Measurements from ENCODE around the gene ADAMTS17. TPM values are rescaled to one million over a fixed set of nuclear protein-coding genes. Genes with fewer than 3 reads are reported as not detected.

Gene ADAMTS17
- total and polyA plus RNA-seq, 3 experiments from 2014 or later, result 1.2 to 2.3 (median 1.9) TPM

GRCh38 chr15:99956820-99957641, 384.7 kb downstream of the ADAMTS17 start:
- Histone ChIP-seq H3K9me3 (ENCODE audit: low read length) (no peaks in the 10 kb centered on the region), H3K27me3 (ENCODE audit: insufficient read depth, low read length, poor library complexity, severe bottlenecking) (no peaks in the 10 kb centered on the region), H3K4me3 (ENCODE audit: low read length) (no peak overlapping the region), H3K36me3 (ENCODE audit: insufficient read depth, low read length) (no peaks in the 10 kb centered on the region), H3K4me1 (ENCODE audit: insufficient read depth, low read length) (peaks cover 8% of the 10 kb centered on the region), H3K27ac (ENCODE audit: low read depth, low read length) (no peak overlapping the region)
- Mint-ChIP-seq H3K27me3 (peaks cover 24 to 57% of the 10 kb centered on the region in 2 donors), H3K27ac (no peak overlapping the region), H3K4me3 (no peak overlapping the region), H3K4me1 (peaks cover 4 to 6% (median 4%) of the 10 kb centered on the region in 3 donors), H3K36me3 (peaks cover 0 to 4% (median 0%) of the 10 kb centered on the region in 3 donors), H3K9me3 (peaks cover 0 to 2% (median 0%) of the 10 kb centered on the region in 5 donors)
- POLR2A ChIA-PET, result no interaction called here
- no peak for DNase-seq
- CTCF ChIA-PET, result no interaction called here

GRCh38 chr15:99956022-99956775, 385.6 kb downstream of the ADAMTS17 start:
- CTCF ChIA-PET, result no interaction called here
- Mint-ChIP-seq H3K4me1 (peaks cover 4 to 6% (median 4%) of the 10 kb centered on the region in 3 donors), H3K27me3 (peaks cover 23 to 63% of the 10 kb centered on the region in 2 donors), H3K9me3 (peaks cover 0 to 2% (median 0%) of the 10 kb centered on the region in 5 donors), H3K36me3 (peaks cover 0 to 4% (median 0%) of the 10 kb centered on the region in 3 donors), H3K4me3 (no peak overlapping the region), H3K27ac (no peak overlapping the region)
- Histone ChIP-seq H3K27me3 (ENCODE audit: insufficient read depth, low read length, poor library complexity, severe bottlenecking) (no peaks in the 10 kb centered on the region), H3K36me3 (ENCODE audit: insufficient read depth, low read length) (no peaks in the 10 kb centered on the region), H3K9me3 (ENCODE audit: low read length) (no peaks in the 10 kb centered on the region), H3K4me3 (ENCODE audit: low read length) (no peak overlapping the region), H3K4me1 (ENCODE audit: insufficient read depth, low read length) (peaks cover 8% of the 10 kb centered on the region), H3K27ac (ENCODE audit: low read depth, low read length) (no peak overlapping the region)
- DNase-seq, result no peak
- POLR2A ChIA-PET, result no interaction called here

GRCh38 chr15:99955532-99955931, 386.2 kb downstream of the ADAMTS17 start:
- Mint-ChIP-seq H3K27me3 (peaks cover 18 to 68% of the 10 kb centered on the region in 2 donors), H3K27ac (no peak overlapping the region), H3K36me3 (peaks cover 0 to 4% (median 3%) of the 10 kb centered on the region in 3 donors), H3K9me3 (peaks cover 0 to 5% (median 2%) of the 10 kb centered on the region in 5 donors), H3K4me1 (peaks cover 4 to 6% (median 4%) of the 10 kb centered on the region in 3 donors), H3K4me3 (no peak overlapping the region)
- ChIA-PET CTCF (no interaction called here), POLR2A (no interaction called here)
- Histone ChIP-seq H3K4me1 (ENCODE audit: insufficient read depth, low read length) (peaks cover 8% of the 10 kb centered on the region), H3K36me3 (ENCODE audit: insufficient read depth, low read length) (no peaks in the 10 kb centered on the region), H3K9me3 (ENCODE audit: low read length) (no peaks in the 10 kb centered on the region), H3K27ac (ENCODE audit: low read depth, low read length) (no peak overlapping the region), H3K4me3 (ENCODE audit: low read length) (no peak overlapping the region), H3K27me3 (ENCODE audit: insufficient read depth, low read length, poor library complexity, severe bottlenecking) (no peaks in the 10 kb centered on the region)
- DNase-seq, result no peak

- Mint-ChIP-seq H3K27ac (no peak overlapping the region), H3K4me3 (no peak overlapping the region), H3K4me1 (peaks cover 4 to 6% (median 4%) of the 10 kb centered on the region in 3 donors), H3K9me3 (peaks cover 0 to 5% (median 4%) of the 10 kb centered on the region in 5 donors), H3K27me3 (peaks cover 14 to 70% of the 10 kb centered on the region in 2 donors), H3K36me3 (peaks cover 0 to 6% (median 4%) of the 10 kb centered on the region in 3 donors)
- Histone ChIP-seq H3K9me3 (ENCODE audit: low read length) (no peaks in the 10 kb centered on the region), H3K27me3 (ENCODE audit: insufficient read depth, low read length, poor library complexity, severe bottlenecking) (no peaks in the 10 kb centered on the region), H3K36me3 (ENCODE audit: insufficient read depth, low read length) (no peaks in the 10 kb centered on the region), H3K4me1 (ENCODE audit: insufficient read depth, low read length) (peaks cover 8% of the 10 kb centered on the region), H3K27ac (ENCODE audit: low read depth, low read length) (no peak overlapping the region), H3K4me3 (ENCODE audit: low read length) (no peak overlapping the region)
- POLR2A ChIA-PET, result no interaction called here
- CTCF ChIA-PET, result no interaction called here
- no peak for DNase-seq
Measured at GRCh38 chr15:99955181-99955525, 386.6 kb downstream of the ADAMTS17 start.

- ChIA-PET CTCF (interaction anchor here (1.7 kb wide), 1 partner anchor 26 kb away, joined by 3 read pairs; no protein-coding TSS in a partner anchor), POLR2A (no interaction called here)
- DNase-seq, result no peak
- Histone ChIP-seq H3K4me3 (ENCODE audit: low read length) (no peak overlapping the region), H3K9me3 (ENCODE audit: low read length) (no peaks in the 10 kb centered on the region), H3K27me3 (ENCODE audit: insufficient read depth, low read length, poor library complexity, severe bottlenecking) (no peaks in the 10 kb centered on the region), H3K27ac (ENCODE audit: low read depth, low read length) (no peak overlapping the region), H3K4me1 (ENCODE audit: insufficient read depth, low read length) (peaks cover 8% of the 10 kb centered on the region), H3K36me3 (ENCODE audit: insufficient read depth, low read length) (no peaks in the 10 kb centered on the region)
- Mint-ChIP-seq H3K9me3 (peaks cover 0 to 10% (median 6%) of the 10 kb centered on the region in 5 donors), H3K36me3 (peaks cover 0 to 11% (median 4%) of the 10 kb centered on the region in 3 donors), H3K4me1 (peaks cover 4 to 6% (median 4%) of the 10 kb centered on the region in 3 donors), H3K27me3 (peaks cover 14 to 71% of the 10 kb centered on the region in 2 donors), H3K4me3 (no peak overlapping the region), H3K27ac (no peak overlapping the region)
Measured at GRCh38 chr15:99954361-99955180, 387.2 kb downstream of the ADAMTS17 start.

GRCh38 chr15:99953886-99954285, 387.9 kb downstream of the ADAMTS17 start:
- Histone ChIP-seq H3K4me1 (ENCODE audit: insufficient read depth, low read length) (peaks cover 8% of the 10 kb centered on the region), H3K27ac (ENCODE audit: low read depth, low read length) (no peak overlapping the region), H3K27me3 (ENCODE audit: insufficient read depth, low read length, poor library complexity, severe bottlenecking) (no peaks in the 10 kb centered on the region), H3K36me3 (ENCODE audit: insufficient read depth, low read length) (no peaks in the 10 kb centered on the region), H3K9me3 (ENCODE audit: low read length) (no peaks in the 10 kb centered on the region), H3K4me3 (ENCODE audit: low read length) (no peak overlapping the region)
- Mint-ChIP-seq H3K4me3 (no peak overlapping the region), H3K9me3 (peaks cover 0 to 13% (median 6%) of the 10 kb centered on the region in 5 donors), H3K4me1 (peaks cover 4 to 6% (median 4%) of the 10 kb centered on the region in 3 donors), H3K27me3 (peaks cover 19 to 72% of the 10 kb centered on the region in 2 donors), H3K27ac (no peak overlapping the region), H3K36me3 (peaks cover 0 to 16% (median 4%) of the 10 kb centered on the region in 3 donors)
- CTCF ChIA-PET, result interaction anchor here (1.7 kb wide), 1 partner anchor 26 kb away, joined by 3 read pairs; no protein-coding TSS in a partner anchor
- POLR2A ChIA-PET, result no interaction called here
- DNase-seq, result no peak

GRCh38 chr15:99951511-99951910, 390.3 kb downstream of the ADAMTS17 start:
- Histone ChIP-seq H3K4me1 (ENCODE audit: insufficient read depth, low read length) (no peaks in the 10 kb centered on the region), H3K4me3 (ENCODE audit: low read length) (no peak overlapping the region), H3K27ac (ENCODE audit: low read depth, low read length) (no peak overlapping the region), H3K36me3 (ENCODE audit: insufficient read depth, low read length) (no peaks in the 10 kb centered on the region), H3K27me3 (ENCODE audit: insufficient read depth, low read length, poor library complexity, severe bottlenecking) (no peaks in the 10 kb centered on the region), H3K9me3 (ENCODE audit: low read length) (no peaks in the 10 kb centered on the region)
- Mint-ChIP-seq H3K27ac (no peak overlapping the region), H3K9me3 (peaks cover 8 to 21% (median 18%) of the 10 kb centered on the region in 5 donors), H3K27me3 (peaks cover 17 to 56% of the 10 kb centered on the region in 2 donors), H3K36me3 (peaks cover 0 to 28% (median 2%) of the 10 kb centered on the region in 3 donors), H3K4me1 (no peaks in the 10 kb centered on the region), H3K4me3 (no peak overlapping the region)
- no peak for DNase-seq
- ChIA-PET CTCF (no interaction called here), POLR2A (no interaction called here)
